ENCODE results near the gene CIITA. TPM values are rescaled to one million over a fixed set of nuclear protein-coding genes. Genes with fewer than 3 reads are reported as not detected.

The CIITA gene
- total and polyA plus RNA-seq, 10 of the 15 experiments (the other 5 are each of a cell fraction or from before 2014, with no cell fraction given): 11.5 to 145 (median 49.7) TPM

- peaks cover 86% of the 10 kb centered on the region for H3K79me2 ChIP-seq (ENCODE audit: control insufficient read depth, insufficient read depth, low read length)
- peaks cover 18% of the 10 kb centered on the region; the same call in 1 of the 2 replicates for H4K20me1 ChIP-seq (ENCODE audit: control insufficient read depth, insufficient read depth)
- peak overlapping the region; percentile 21; the same call in 1 of the 2 replicates for H3K4me3 ChIP-seq
- peak overlapping the region; percentile 59 for H3K27ac ChIP-seq (ENCODE audit: control insufficient read depth, insufficient read depth)
- FAIRE-seq: no peak
- in situ Hi-C loops (cut with MboI) (loop anchor here (25.0 kb wide), 2 partner anchors 573 to 1748 kb away; no protein-coding TSS in a partner anchor), intact Hi-C loops (cut with micrococcal nuclease; ENCODE audit: unreplicated experiment) (no loop called here)
- H3K4me1 ChIP-seq (ENCODE audit: control insufficient read depth, insufficient read depth, low read length): peaks cover 85% of the 10 kb centered on the region
- peak overlapping the region; percentile 22; the same call in 1 of the 2 replicates for H3K9ac ChIP-seq (ENCODE audit: control insufficient read depth, insufficient read depth, low read length)
- CTCF ChIA-PET: interaction anchor here (1.4 to 4.9 kb wide), 2 partner anchors 32 to 52 kb away, joined by 4 to 30 read pairs; no protein-coding TSS in a partner anchor
- peak overlapping the region; percentile 84 for H3K4me2 ChIP-seq (ENCODE audit: control insufficient read depth, insufficient read depth)
- WGBS (ENCODE audit: insufficient coverage, insufficient replicate concordance, low lambda C conversion rate, missing lambda C conversion rate): 19% methylated on average over 6 of the region's 6 CpGs
- SMC1A ChIA-PET (ENCODE audit: uncharacterized antibody, unreplicated experiment): interaction anchor here (0.9 to 5.1 kb wide), 5 partner anchors 9 to 34 kb away, joined by 3 to 32 read pairs (median 8); no protein-coding TSS in a partner anchor
- no peak for DNase-seq (ENCODE audit: low read depth, low spot score)
- no peak overlapping the region for H2AFZ ChIP-seq (ENCODE audit: control insufficient read depth, low read depth, low read length)
- peak; percentile 21 for ATAC-seq
- no peaks in the 10 kb centered on the region; the same call in 2 of the 3 replicates for H3K9me3 ChIP-seq (replicated peaks; ENCODE audit: control insufficient read depth, insufficient read depth, low read length)
- RAD21 ChIA-PET (ENCODE audit: unreplicated experiment): interaction anchor here (0.6 to 2.6 kb wide), 5 partner anchors 10 to 146 kb away, joined by 3 to 19 read pairs (median 4); no protein-coding TSS in a partner anchor
- peaks cover 14 to 29% of the 10 kb centered on the region in 2 experiments for H3K36me3 ChIP-seq (ENCODE audit: control insufficient read depth in 2 of 2, insufficient read depth in 2 of 2, low read length in 1 of 2)
- BruUV-seq (replicated peaks): no TSS peak
- no peaks in the 10 kb centered on the region for H3K27me3 ChIP-seq (replicated peaks in 1 of 2; ENCODE audit: control insufficient read depth in 2 of 2, insufficient read depth in 2 of 2, low read length in 1 of 2)
- POLR2A ChIA-PET: interaction anchor here (0.7 kb wide), 2 partner anchors 10 to 25 kb away, joined by 3 read pairs; no protein-coding TSS in a partner anchor
- TF ChIP-seq CBFB (IDR thresholded peaks at IDR 0.05; ENCODE audit: low read depth) (no peak), POLR2AphosphoS2 (IDR thresholded peaks at IDR 0.05; ENCODE audit: low read depth, low read length) (0 out of 2 replicates have a peak, but pooled peaks have one; percentile 27), CBX3 (IDR thresholded peaks at IDR 0.05; ENCODE audit: borderline replicate concordance, low read depth) (no peak), POLR2A (IDR thresholded peaks at IDR 0.05; ENCODE audit: low read depth, low read length) (peak; percentile 15; the same call in 1 of the 2 replicates), ETV6 (conservative IDR thresholded peaks at IDR 0.05 in 1 of 2, IDR thresholded peaks at IDR 0.05 in 1 of 2; ENCODE audit: borderline replicate concordance in 1 of 2, low read depth in 1 of 2) (peak in 1 of 2 experiments; percentile 71; a peak in 1 of 4 replicates), DPF2 (IDR thresholded peaks at IDR 0.05) (0 out of 2 replicates have a peak, but pooled peaks have one; percentile 26), NFXL1 (IDR thresholded peaks at IDR 0.05; ENCODE audit: borderline replicate concordance) (no peak), CREM (IDR thresholded peaks at IDR 0.05; ENCODE audit: low read depth) (no peak), SMARCA5 (IDR thresholded peaks at IDR 0.05) (no peak), POU2F2 (IDR thresholded peaks at IDR 0.05; ENCODE audit: borderline replicate concordance, low read depth, low read length) (0 out of 3 replicates have a peak, but pooled peaks have one; percentile 27), SREBF1 (IDR thresholded peaks at IDR 0.05; ENCODE audit: low read length) (no peak), LARP7 (IDR thresholded peaks at IDR 0.05) (no peak), BRCA1 (IDR thresholded peaks at IDR 0.05; ENCODE audit: low read depth, low read length) (no peak), E2F4 (IDR thresholded peaks at IDR 0.05; ENCODE audit: low read depth, low read length) (no peak), RCOR1 (conservative IDR thresholded peaks at IDR 0.05; ENCODE audit: low read depth, low read length) (no peak), HDGF (IDR thresholded peaks at IDR 0.05) (0 out of 2 replicates have a peak, but pooled peaks have one; percentile 19), TARDBP (IDR thresholded peaks at IDR 0.05; ENCODE audit: borderline replicate concordance) (no peak), KLF5 (IDR thresholded peaks at IDR 0.05; ENCODE audit: partially characterized antibody) (no peak), ATF2 (IDR thresholded peaks at IDR 0.05; ENCODE audit: low read length) (no peak), CTCF (IDR thresholded peaks at IDR 0.05 in 2 of 3, conservative IDR thresholded peaks at IDR 0.05 in 1 of 3; ENCODE audit: control insufficient read depth in 2 of 3, extremely low read depth in 1 of 3, insufficient read depth in 1 of 3, low read depth in 3 of 3, low read length in 3 of 3) (no peak)
Measured at GRCh38 chr16:10885246-10885645, 8.2 kb downstream of the CIITA start.
